Mucosa of stomach (tissue), 1 donor: Measurements from ENCODE around the gene UBXN10.
"Not testable (repeated sequence)": the region's sequence is repeated elsewhere in the genome, so short reads cannot be mapped to it uniquely, and the experiment has no call there.

Experiments
- H3K27me3 ChIP-seq: one replicate; pipeline ENCODE4 v1.7.0; 2013; ENCODE audit warnings: mild to moderate bottlenecking, low read length; ENCODE audit not compliant: control insufficient read depth, insufficient read depth
- H3K36me3 ChIP-seq: one replicate; pipeline ENCODE4 v1.7.0; 2013; ENCODE audit warnings: low read length; ENCODE audit not compliant: control insufficient read depth, insufficient read depth
- H3K4me1 ChIP-seq: one replicate; pipeline ENCODE4 v1.7.0; 2013; ENCODE audit warnings: mild to moderate bottlenecking, low read length; ENCODE audit not compliant: control insufficient read depth, insufficient read depth
- H3K4me3 ChIP-seq: one replicate; pipeline ENCODE4 v1.7.0; 2013; ENCODE audit warnings: low read length
- H3K9ac ChIP-seq: one replicate; pipeline ENCODE4 v1.7.0; 2013; ENCODE audit warnings: mild to moderate bottlenecking, low read length, moderate library complexity
- H3K9me3 ChIP-seq: one replicate; pipeline ENCODE4 v1.7.0; 2013; ENCODE audit warnings: mild to moderate bottlenecking, low read length, moderate library complexity; ENCODE audit not compliant: control insufficient read depth
- donor health status: Pancreatic carcinoma.

The UBXN10 gene

DNA sequence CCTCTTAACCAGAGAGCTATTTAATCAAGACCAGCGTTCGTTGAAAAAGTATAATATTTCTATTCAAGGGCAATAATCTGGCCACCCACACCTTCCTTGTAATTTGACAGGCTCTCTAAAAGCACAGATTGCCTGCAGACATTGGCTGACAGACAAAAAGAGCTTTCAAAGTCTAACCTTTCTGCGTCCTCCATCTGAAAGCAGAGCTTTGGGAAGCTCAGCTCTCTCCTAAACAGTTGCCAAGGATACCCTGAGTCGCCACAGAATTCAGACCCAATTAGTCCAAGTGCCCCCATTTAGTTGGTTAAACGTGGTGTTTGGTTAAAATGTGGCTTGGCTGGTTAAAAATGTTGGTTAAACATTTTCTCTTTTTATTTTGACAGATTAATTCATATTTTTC is 34.1 kb downstream of the UBXN10 start:
- Histone ChIP-seq H3K4me3 (no peak overlapping the region), H3K36me3 (no peaks in the 10 kb centered on the region), H3K9ac (no peak overlapping the region), H3K27me3 (peaks cover 17% of the 10 kb centered on the region), H3K4me1 (no peaks in the 10 kb centered on the region), H3K9me3 (no peaks in the 10 kb centered on the region)

DNA sequence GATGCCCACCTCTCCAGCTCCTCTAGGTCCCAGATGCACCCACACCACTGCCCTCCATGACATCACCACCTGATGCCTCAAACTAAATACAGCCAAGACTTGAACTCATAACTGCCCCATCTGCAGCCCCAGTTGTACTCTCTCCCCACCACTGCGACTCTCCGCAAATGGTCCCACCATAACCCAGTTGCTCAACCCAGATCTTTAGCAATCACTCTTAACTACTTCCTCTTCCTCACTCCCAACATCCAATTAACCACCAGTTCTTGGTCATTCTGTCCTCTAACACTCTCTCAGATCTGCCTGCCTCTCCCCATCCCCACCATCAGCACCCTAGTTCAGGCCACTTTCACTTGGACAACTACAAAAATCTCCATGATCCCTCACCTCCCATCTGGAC is 37.2 kb downstream of the UBXN10 start:
- Histone ChIP-seq H3K36me3 (no peaks in the 10 kb centered on the region), H3K4me1 (no peaks in the 10 kb centered on the region), H3K9me3 (no peaks in the 10 kb centered on the region), H3K27me3 (peaks cover 23% of the 10 kb centered on the region), H3K9ac (no peak overlapping the region), H3K4me3 (no peak overlapping the region)

DNA sequence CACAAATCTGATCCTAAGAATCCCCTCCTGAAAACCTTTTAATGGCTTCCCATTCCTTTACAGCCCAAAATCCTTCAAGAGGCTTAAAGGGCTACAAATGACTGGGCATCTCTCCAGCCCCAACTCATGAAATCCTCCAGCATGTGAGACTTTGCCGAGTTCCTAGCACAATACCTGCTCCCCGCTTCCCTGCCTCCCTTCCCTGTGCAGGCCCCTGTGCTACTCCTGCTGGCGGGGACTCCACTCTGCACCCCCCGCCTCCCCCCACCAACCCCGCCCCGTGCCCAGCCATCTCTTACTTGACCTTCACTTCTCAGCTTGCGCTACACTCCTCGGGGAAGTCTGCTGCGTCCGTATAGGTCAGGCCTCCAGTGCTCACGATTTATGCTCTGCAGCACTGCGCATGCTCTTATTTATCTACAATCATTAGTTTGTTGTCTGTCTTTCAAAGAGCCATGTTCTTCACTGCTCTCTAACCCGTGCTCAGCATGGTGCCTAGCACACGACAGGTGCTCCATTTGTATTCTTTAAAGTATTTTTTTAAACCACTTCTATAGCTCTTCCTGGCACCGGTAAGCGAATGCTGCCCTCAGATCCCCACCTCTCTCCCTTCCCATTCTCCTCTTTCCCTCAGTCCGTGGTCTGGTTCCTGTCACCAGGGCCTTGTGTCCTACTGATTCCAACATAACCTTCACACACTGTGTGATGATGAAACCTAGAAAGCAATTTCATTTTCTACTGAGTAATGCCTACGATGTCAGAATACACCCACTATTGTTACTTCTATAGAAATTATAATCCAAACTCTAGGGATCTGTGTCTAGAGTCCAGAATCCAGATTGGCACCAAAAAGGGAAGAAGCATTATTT is 37.9 kb downstream of the UBXN10 start:
- H3K36me3 ChIP-seq = no peaks in the 10 kb centered on the region
- H3K4me1 ChIP-seq = no peaks in the 10 kb centered on the region
- no peak overlapping the region for H3K9ac ChIP-seq
- H3K9me3 ChIP-seq = no peaks in the 10 kb centered on the region
- H3K27me3 ChIP-seq = peaks cover 27% of the 10 kb centered on the region
- no peak overlapping the region for H3K4me3 ChIP-seq

DNA sequence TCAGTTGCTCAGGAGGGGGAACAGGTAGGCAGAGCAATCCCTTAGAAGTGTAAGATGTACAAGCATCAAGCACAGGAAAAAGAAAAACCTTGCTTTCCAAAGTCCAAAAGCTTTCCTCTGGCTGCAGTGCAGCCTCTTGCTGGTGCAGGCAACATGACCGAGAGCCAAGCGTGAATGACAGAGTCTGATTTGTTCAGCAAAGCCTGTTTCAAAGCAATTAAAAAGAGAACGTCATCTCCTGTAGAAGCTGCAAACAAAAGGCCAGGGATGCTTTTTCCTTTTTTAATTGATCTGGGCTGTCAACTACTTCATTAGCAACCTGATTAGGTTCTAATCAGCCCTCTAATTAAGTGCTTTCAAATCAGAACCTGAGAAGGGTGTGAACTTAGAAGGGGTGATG is 38.6 kb downstream of the UBXN10 start:
- H3K4me1 ChIP-seq = no peaks in the 10 kb centered on the region
- H3K4me3 ChIP-seq = no peak overlapping the region
- peaks cover 30% of the 10 kb centered on the region for H3K27me3 ChIP-seq
- no peaks in the 10 kb centered on the region for H3K36me3 ChIP-seq
- H3K9me3 ChIP-seq = no peaks in the 10 kb centered on the region
- no peak overlapping the region for H3K9ac ChIP-seq

DNA sequence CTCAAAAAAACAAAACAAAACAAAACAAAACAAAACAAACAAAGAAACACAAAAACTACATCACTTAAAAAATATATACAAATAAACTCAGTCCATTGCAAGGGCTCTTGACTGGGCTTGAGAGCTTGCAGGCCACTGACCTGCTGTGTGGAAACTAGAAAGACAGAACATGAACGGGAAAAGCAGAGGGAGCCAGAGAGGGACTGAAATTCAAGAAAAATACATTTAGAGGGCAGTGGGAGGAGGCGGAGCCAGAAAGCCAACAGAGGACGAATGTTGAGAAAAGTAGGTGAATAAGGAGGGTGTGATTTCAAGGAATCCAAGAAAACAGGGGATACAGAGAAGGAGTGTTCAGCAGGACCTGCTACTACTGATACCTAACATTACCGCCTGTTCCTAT is 41.8 kb downstream of the UBXN10 start:
- H3K9me3 ChIP-seq = no peaks in the 10 kb centered on the region
- H3K27me3 ChIP-seq = peaks cover 30% of the 10 kb centered on the region
- no peaks in the 10 kb centered on the region for H3K4me1 ChIP-seq
- no peaks in the 10 kb centered on the region for H3K36me3 ChIP-seq
- no peak overlapping the region for H3K9ac ChIP-seq
- H3K4me3 ChIP-seq = no peak overlapping the region

DNA sequence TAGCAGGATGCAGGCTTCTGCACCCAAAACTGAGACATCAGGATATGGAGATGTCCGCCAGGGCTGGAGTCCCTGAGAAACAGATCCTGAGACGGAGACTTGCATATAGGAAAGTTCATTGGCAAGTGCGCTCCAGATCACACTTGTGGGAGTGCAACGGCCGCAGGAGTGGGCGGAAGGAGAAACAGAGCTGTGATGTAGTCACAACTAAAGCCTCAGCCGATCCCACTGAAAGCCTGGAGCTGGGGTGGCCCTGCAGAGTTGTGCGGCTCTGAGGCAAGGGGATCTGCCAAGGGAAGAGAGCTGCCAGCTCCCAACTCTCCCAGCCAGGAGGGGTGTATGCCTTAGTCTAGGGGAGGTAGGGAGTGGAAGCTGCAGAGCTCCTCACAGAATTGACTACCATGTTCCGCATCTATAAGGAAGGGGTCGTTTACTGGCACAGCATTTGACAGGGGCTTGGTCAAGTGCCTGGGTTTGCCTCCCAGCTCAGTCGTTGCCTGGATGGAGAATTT is 42.5 kb downstream of the UBXN10 start:
- no peak overlapping the region for H3K9ac ChIP-seq
- H3K4me3 ChIP-seq = no peak overlapping the region
- peaks cover 24% of the 10 kb centered on the region for H3K27me3 ChIP-seq

DNA sequence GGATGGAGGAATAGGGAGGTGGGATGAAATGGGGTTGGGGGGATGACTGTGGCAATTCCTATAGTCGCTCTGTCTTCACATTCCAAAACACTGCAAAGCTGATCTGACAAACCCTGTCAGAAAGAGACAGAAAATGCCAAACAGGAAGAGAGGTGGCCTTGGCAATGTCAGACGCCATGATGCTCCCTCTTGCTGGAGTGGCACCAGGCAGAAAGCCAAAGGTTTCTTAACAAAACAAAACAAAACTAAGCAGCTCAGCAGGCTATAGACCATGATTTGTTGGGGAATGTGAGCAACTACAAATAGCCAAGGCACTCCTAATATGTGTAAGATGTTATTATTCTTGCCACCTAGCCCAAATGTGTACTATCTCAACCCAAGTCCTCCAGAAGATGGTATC is 43.3 kb downstream of the UBXN10 start:
- peaks cover 13% of the 10 kb centered on the region for H3K4me1 ChIP-seq
- no peak overlapping the region for H3K4me3 ChIP-seq
- no peak overlapping the region for H3K9ac ChIP-seq
- peaks cover 28% of the 10 kb centered on the region for H3K27me3 ChIP-seq
- H3K36me3 ChIP-seq = no peaks in the 10 kb centered on the region
- no peaks in the 10 kb centered on the region for H3K9me3 ChIP-seq

More for the DNA sequence above, 42.5 kb downstream of the UBXN10 start:
- Histone ChIP-seq H3K9me3 (no peaks in the 10 kb centered on the region), H3K36me3 (no peaks in the 10 kb centered on the region), H3K4me1 (peaks cover 5% of the 10 kb centered on the region)

DNA sequence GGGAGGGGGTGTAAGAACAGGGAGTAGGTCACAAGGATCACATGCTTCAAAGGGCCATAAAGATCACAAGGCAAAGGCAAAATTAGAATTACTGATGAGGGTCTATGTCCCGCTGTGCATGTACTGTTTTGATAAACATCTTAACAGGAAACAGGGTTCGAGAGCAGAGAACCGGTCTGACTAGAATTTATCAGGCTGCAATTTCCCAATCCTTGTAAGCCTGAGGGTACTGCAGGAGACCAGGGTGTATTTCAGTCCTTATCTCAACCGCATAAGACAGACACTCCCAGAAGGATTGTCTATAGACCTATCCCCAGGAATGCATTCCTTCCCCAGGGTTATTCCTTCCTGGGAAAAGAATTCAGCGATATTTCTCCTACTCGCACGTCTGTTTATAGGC is 46.7 kb downstream of the UBXN10 start:
- Histone ChIP-seq H3K4me1 (peaks cover 14% of the 10 kb centered on the region), H3K27me3 (peaks cover 12% of the 10 kb centered on the region)
- H3K4me3 ChIP-seq, H3K9ac ChIP-seq, H3K9me3 ChIP-seq, H3K36me3 ChIP-seq: not testable (repeated sequence)

DNA sequence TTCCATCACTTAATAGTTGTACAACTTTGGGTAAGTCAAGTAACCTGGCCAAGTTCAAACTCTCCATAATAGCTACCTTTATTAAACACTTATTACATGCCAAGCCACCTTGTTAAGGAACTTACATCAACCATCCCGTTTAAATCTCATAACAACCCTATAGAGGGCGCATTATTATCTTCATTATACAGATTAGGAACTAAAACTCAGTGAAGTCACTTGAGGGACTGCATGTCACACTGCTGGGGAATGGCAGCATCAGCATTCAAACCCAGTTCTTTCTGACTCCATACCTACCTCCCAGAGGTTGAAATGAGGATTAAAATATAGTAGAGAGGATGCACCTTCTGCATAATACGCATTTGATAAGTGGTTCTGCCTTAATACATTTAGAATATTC is 47.5 kb downstream of the UBXN10 start:
- Histone ChIP-seq H3K9me3 (no peaks in the 10 kb centered on the region), H3K27me3 (peaks cover 11% of the 10 kb centered on the region), H3K4me1 (peaks cover 14% of the 10 kb centered on the region), H3K9ac (no peak overlapping the region), H3K4me3 (no peak overlapping the region), H3K36me3 (no peaks in the 10 kb centered on the region)

DNA sequence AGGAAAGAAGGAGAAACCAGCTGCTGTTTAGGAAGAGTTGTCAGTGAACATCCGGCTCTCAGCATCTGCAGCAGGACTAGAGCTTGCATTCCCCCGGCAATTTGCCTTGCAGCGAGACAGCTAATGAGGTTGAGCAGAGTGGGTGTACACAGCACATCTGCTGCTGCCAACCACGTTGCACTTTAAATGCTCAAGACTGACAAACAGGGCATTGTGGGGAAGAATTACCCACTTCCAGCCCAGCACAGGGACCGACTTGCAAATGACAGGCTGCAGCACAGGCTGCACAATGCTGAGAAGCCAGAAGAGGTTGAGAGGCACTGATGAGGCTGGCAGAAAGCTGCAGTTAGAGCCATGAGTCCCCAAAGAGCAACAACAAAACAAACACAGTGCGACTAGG is 48.0 kb downstream of the UBXN10 start:
- H3K9me3 ChIP-seq = no peaks in the 10 kb centered on the region
- H3K4me3 ChIP-seq = no peak overlapping the region

DNA sequence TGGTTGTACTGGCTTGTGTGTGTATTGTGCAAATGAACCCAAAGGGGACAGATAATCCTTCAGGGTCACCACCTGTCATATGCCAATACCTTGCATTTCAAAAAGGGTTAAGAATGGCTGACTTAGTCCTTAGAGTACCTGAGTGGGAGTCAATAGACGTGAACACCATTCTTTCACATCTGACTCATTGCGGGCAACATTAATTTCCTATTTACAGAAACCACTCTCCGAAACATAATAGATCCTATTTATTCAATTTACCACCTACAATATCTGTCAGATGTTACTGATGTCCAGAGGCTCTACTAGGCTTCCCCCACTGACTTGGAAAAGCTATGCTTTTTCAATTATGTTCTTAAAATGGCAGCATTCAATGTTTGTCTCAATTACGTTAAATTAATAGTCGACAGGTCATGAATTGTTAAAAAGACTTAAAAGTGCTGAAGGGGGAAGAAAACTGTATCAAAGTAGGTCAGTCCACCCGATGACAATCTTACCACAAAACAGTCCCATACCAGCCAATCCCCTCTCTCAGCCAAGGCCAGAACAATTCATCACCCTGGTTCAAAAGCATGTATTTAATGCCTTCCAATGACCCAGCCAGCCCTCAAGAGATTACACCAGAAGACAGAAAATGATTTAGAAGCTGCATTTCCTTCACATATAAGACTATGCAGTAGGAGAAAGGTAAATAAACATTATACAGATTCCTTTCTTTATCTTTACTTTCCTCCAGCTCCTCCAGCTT is 49.1 kb downstream of the UBXN10 start:
- H3K4me3 ChIP-seq = no peak overlapping the region
- H3K9ac ChIP-seq = no peak overlapping the region
- H3K4me1 ChIP-seq = peaks cover 14% of the 10 kb centered on the region
- no peaks in the 10 kb centered on the region for H3K36me3 ChIP-seq
- H3K27me3 ChIP-seq = peaks cover 7% of the 10 kb centered on the region
- no peaks in the 10 kb centered on the region for H3K9me3 ChIP-seq

More for the DNA sequence above, 48.0 kb downstream of the UBXN10 start:
- peaks cover 14% of the 10 kb centered on the region for H3K4me1 ChIP-seq
- no peaks in the 10 kb centered on the region for H3K36me3 ChIP-seq
- H3K27me3 ChIP-seq = peaks cover 7% of the 10 kb centered on the region
- H3K9ac ChIP-seq = no peak overlapping the region

DNA sequence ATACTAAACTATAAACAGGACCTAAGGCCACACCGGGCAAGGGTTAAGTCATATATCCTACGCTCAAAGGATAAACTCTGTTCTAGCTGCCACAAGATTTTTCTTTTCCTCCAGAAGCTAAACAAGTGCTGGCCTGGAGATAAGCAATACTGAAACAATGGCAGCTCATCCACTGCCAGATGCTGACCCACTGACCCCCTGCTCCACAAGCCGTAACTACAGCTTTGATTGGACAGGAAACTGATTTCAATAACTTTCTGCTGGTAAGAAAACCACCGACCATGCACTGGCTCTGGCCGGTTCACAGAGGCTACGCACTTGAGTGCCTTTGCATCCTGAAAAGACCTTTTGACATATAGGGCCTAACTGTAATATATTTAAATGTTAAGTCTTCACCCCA is 51.8 kb downstream of the UBXN10 start:
- Histone ChIP-seq H3K4me3 (no peak overlapping the region), H3K4me1 (peaks cover 14% of the 10 kb centered on the region), H3K27me3 (peaks cover 18% of the 10 kb centered on the region), H3K36me3 (no peaks in the 10 kb centered on the region), H3K9me3 (no peaks in the 10 kb centered on the region), H3K9ac (no peak overlapping the region)
